Trophoblast cell (in vitro differentiated cells and primary cell): ENCODE results near the gene PLPP4.

Experiments
- DNase-seq, 2 donors: peaks; one replicate each; pipeline ENCODE4 v3.0.0-alpha.2; 2016
- H2AFZ ChIP-seq: 2 replicates; pipeline ENCODE4 v1.6.1; 2013; ENCODE audit warnings: low read length, moderate library complexity, mild to moderate bottlenecking; ENCODE audit not compliant: insufficient read depth, poor library complexity
- H2AK5ac ChIP-seq: 2 replicates; pipeline ENCODE4 v1.6.1; 2013; ENCODE audit warnings: mild to moderate bottlenecking, low read length
- H2BK120ac ChIP-seq: 2 replicates; pipeline ENCODE4 v1.6.1; 2013; ENCODE audit warnings: low read length, mild to moderate bottlenecking, moderate library complexity; ENCODE audit not compliant: insufficient read depth, poor library complexity
- H2BK12ac ChIP-seq: 2 replicates; pipeline ENCODE4 v1.6.1; 2013; ENCODE audit warnings: mild to moderate bottlenecking, low read length, moderate library complexity
- H2BK5ac ChIP-seq: 2 replicates; pipeline ENCODE4 v1.6.1; 2013; ENCODE audit warnings: low read length, low read depth, moderate library complexity, mild to moderate bottlenecking; ENCODE audit not compliant: poor library complexity
- H3K14ac ChIP-seq: 2 replicates; pipeline ENCODE4 v1.6.1; 2013; ENCODE audit warnings: mild to moderate bottlenecking, low read length
- H3K18ac ChIP-seq: 2 replicates; pipeline ENCODE4 v1.6.1; 2013; ENCODE audit warnings: mild to moderate bottlenecking, low read length
- H3K23ac ChIP-seq: 2 replicates; pipeline ENCODE4 v1.6.1; 2013; ENCODE audit warnings: low read length
- H3K27ac ChIP-seq: 2 replicates; pipeline ENCODE4 v1.5.1; 2013; ENCODE audit warnings: low read depth, mild to moderate bottlenecking, inconsistent platforms, low read length, moderate library complexity
- H3K27me3 ChIP-seq: 2 replicates; pipeline ENCODE4 v1.6.1; 2013; ENCODE audit warnings: inconsistent platforms, mild to moderate bottlenecking, low read length, moderate library complexity; ENCODE audit not compliant: insufficient read depth
- H3K36me3 ChIP-seq, 2 experiments: 1 replicate in 1 of 2; 2 replicates in 1 of 2; pipeline ENCODE4 v1.6.1; 2013; ENCODE audit warnings: low read length in 2 of 2, mild to moderate bottlenecking in 2 of 2, moderate library complexity in 1 of 2; ENCODE audit not compliant: insufficient read depth in 2 of 2, control insufficient read depth in 1 of 2
- H3K4ac ChIP-seq: 2 replicates; pipeline ENCODE4 v1.6.1; 2013; ENCODE audit warnings: low read depth, mild to moderate bottlenecking, low read length, moderate library complexity
- H3K4me1 ChIP-seq, 2 experiments: 1 replicate in 1 of 2; 2 replicates in 1 of 2; pipeline ENCODE4 v1.6.1; 2013; ENCODE audit warnings: low read length in 2 of 2, mild to moderate bottlenecking in 2 of 2, moderate library complexity in 1 of 2; ENCODE audit not compliant: insufficient read depth in 2 of 2, control insufficient read depth in 1 of 2
- H3K4me2 ChIP-seq: 2 replicates; pipeline ENCODE4 v1.6.1; 2013; ENCODE audit warnings: inconsistent platforms, mild to moderate bottlenecking, low read length, moderate library complexity
- H3K4me3 ChIP-seq: 2 replicates; pipeline ENCODE4 v1.5.1; 2013; ENCODE audit warnings: mild to moderate bottlenecking, low read depth, low read length, inconsistent platforms
- H3K79me1 ChIP-seq: one replicate; pipeline ENCODE4 v1.6.1; 2013; ENCODE audit warnings: low read length
- H3K79me2 ChIP-seq: 2 replicates; pipeline ENCODE4 v1.6.1; 2013; ENCODE audit warnings: low read length, mild to moderate bottlenecking; ENCODE audit not compliant: control insufficient read depth, insufficient read depth, poor library complexity
- H3K9ac ChIP-seq: 2 replicates; pipeline ENCODE4 v1.6.1; 2013; ENCODE audit warnings: mild to moderate bottlenecking, low read length
- H3K9me3 ChIP-seq: 2 replicates; pipeline ENCODE4 v1.6.1; 2013; ENCODE audit warnings: low read depth, mild to moderate bottlenecking, control low read depth, inconsistent platforms, low read length; ENCODE audit not compliant: insufficient read depth
- H4K12ac ChIP-seq: 2 replicates; pipeline ENCODE4 v1.6.1; 2013; ENCODE audit warnings: low read depth, mild to moderate bottlenecking, low read length, moderate library complexity
- H4K8ac ChIP-seq: 2 replicates; pipeline ENCODE4 v1.6.1; 2013; ENCODE audit warnings: low read depth, mild to moderate bottlenecking, low read length, moderate library complexity
- H4K91ac ChIP-seq: one replicate; pipeline ENCODE4 v1.6.1; 2013; ENCODE audit warnings: low read depth, mild to moderate bottlenecking, low read length, moderate library complexity
- WGBS: extraction: QIAGEN DNeasy Blood & Tissue Kit; methylation state at CpG from one replicate; pipeline ENCODE4 v1.1.7; 2013; ENCODE audit warnings: missing lambda C conversion rate; ENCODE audit not compliant: insufficient read length, insufficient coverage; ENCODE audit errors: extremely low coverage; 5-methylcytosine and 5-hydroxymethylcytosine counted together

Gene PLPP4

DNA sequence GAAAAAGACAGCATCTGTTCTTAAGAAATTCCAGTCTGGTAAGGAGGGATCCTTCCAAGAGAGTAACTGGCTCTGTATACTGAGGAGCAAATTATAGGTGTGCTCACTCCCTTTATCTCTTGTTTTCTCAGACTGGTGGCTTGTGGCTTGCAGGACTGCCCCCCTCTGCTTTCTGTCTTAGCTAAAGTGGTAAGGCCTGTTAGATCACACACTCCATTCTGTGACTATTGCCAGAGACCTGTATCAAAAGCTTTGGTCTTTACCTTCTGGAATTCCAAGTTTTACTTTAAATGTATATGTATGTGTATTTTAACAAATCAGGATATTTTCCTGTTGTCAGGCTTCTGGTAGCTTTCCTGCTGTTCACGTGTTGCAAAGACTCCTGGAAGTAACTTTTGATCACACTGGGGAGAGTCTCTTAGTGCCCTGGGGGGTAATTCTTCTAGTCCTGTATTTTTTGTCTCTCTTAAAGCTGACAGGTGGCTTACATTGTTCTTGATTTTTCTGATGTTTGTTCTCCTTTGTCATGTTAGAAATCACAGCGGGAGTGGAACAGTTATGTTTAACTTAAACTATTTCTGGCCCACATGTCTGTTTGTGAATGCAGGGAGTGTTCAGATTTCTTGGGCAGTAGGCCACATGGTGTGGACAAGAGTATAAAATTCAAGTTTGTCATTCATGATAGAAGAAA is 99.0 kb downstream of the PLPP4 start:
- Histone ChIP-seq H3K79me2 (no peaks in the 10 kb centered on the region), H3K23ac (no peak overlapping the region), H2BK12ac (no peak overlapping the region), H2BK120ac (no peak overlapping the region), H3K18ac (no peak overlapping the region), H3K27me3 (no peaks in the 10 kb centered on the region), H3K9me3 (peaks cover 3% of the 10 kb centered on the region), H3K4me3 (no peak overlapping the region), H3K36me3 (no peaks in the 10 kb centered on the region), H2AK5ac (no peak overlapping the region), H2BK5ac (no peak overlapping the region), H3K27ac (no peak overlapping the region), H3K4ac (no peak overlapping the region), H3K9ac (no peak overlapping the region), H3K79me1 (no peaks in the 10 kb centered on the region), H2AFZ (no peak overlapping the region), H3K4me2 (no peak overlapping the region), H4K8ac (no peak overlapping the region), H3K4me1 (peaks cover 0 to 3% of the 10 kb centered on the region in 2 experiments), H4K12ac (no peak overlapping the region), H4K91ac (no peak overlapping the region), H3K14ac (no peak overlapping the region)
- no CpG with 5 or more reads among the region's 2 CpGs for WGBS
- no peak for DNase-seq

DNA sequence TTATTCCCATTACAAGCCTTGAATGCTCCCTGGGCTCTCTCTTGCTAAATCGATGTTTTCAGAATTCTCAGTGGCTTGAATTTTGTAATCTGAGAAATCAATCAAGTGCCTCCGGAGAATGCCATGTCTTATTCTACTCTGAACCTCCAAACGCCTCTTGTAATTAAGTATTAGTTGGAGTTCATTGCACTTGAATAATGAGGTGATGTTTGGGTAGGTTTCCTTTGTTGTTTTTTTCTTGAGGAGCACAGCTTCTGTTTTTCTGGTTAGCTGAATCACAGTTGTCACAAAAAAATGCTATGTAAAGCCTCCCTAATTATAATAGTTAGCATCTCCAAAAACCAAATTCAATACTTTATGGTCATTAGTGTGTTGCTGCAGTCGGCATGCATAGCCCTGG is 100.3 kb downstream of the PLPP4 start:
- Histone ChIP-seq H2BK120ac (no peak overlapping the region), H3K4me2 (no peak overlapping the region), H3K9ac (no peak overlapping the region), H3K79me2 (no peaks in the 10 kb centered on the region), H2AK5ac (no peak overlapping the region), H4K12ac (no peak overlapping the region), H4K8ac (no peak overlapping the region), H3K27ac (no peak overlapping the region), H3K4me3 (no peak overlapping the region), H3K4ac (no peak overlapping the region), H2BK12ac (no peak overlapping the region), H3K36me3 (no peaks in the 10 kb centered on the region), H4K91ac (no peak overlapping the region), H3K79me1 (no peaks in the 10 kb centered on the region), H3K4me1 (peaks cover 0 to 3% of the 10 kb centered on the region in 2 experiments), H2AFZ (no peak overlapping the region), H3K23ac (no peak overlapping the region), H2BK5ac (no peak overlapping the region), H3K18ac (no peak overlapping the region), H3K9me3 (peaks cover 3% of the 10 kb centered on the region), H3K14ac (no peak overlapping the region), H3K27me3 (no peaks in the 10 kb centered on the region)
- no peak for DNase-seq
- no CpG with 5 or more reads among the region's 4 CpGs for WGBS

DNA sequence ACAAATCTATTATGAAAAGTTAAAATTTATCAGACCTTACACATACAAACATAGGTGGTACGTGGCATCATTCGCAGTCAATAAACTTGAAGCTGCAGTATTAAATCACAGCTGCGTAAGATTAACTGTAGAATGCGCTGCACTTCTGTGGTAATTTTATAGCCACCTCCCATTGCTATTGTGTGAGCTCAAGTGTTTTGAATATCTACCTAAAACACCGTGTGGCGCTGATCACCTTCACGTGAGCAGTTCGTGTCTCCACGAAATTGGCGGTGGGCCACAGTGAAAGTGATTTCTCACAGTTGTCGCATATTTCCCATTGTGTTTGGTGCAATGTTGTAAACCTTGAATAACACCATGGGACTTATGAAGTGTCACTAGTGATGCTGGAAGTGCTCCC is 102.8 kb downstream of the PLPP4 start:
- Histone ChIP-seq H4K12ac (no peak overlapping the region), H3K14ac (no peak overlapping the region), H3K79me1 (no peaks in the 10 kb centered on the region), H2BK12ac (no peak overlapping the region), H3K4ac (no peak overlapping the region), H3K4me3 (no peak overlapping the region), H3K4me1 (peaks cover 0 to 3% of the 10 kb centered on the region in 2 experiments), H3K27ac (no peak overlapping the region), H2AK5ac (no peak overlapping the region), H3K23ac (no peak overlapping the region), H3K4me2 (no peak overlapping the region), H4K8ac (no peak overlapping the region), H3K9ac (no peak overlapping the region), H2BK5ac (no peak overlapping the region), H2AFZ (no peak overlapping the region), H3K36me3 (no peaks in the 10 kb centered on the region), H3K27me3 (no peaks in the 10 kb centered on the region), H4K91ac (no peak overlapping the region), H3K18ac (no peak overlapping the region), H3K9me3 (no peaks in the 10 kb centered on the region), H2BK120ac (no peak overlapping the region), H3K79me2 (no peaks in the 10 kb centered on the region)
- no peak for DNase-seq
- no CpG with 5 or more reads among the region's 11 CpGs for WGBS

DNA sequence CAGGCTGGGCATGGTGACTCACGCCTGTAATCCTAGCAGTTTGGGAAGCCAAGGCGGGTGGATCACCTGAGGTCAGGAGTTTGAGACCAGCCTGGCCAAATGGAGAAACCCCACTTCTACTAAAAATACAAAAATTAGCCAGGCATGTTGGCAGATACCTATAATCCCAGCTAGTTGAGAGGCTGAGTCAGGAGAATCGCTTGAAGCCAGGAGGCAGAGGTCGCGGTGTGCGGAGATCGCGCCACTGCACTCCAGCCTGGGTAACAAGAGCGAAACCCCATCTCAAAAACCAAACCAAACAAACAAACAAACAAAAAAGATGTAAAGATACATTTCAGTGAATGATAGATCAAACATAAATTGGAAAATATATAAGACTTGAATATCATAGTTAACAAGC is 105.9 kb downstream of the PLPP4 start:
- no peaks in the 10 kb centered on the region for H3K27me3 ChIP-seq
- no peak overlapping the region for H3K23ac ChIP-seq
- DNase-seq: no peak
- no peaks in the 10 kb centered on the region for H3K79me1 ChIP-seq
- no peak overlapping the region for H2AFZ ChIP-seq
- no peak overlapping the region for H2BK12ac ChIP-seq
- H3K9ac ChIP-seq: no peak overlapping the region
- H3K18ac ChIP-seq: no peak overlapping the region
- H4K8ac ChIP-seq: no peak overlapping the region
- no peak overlapping the region for H3K14ac ChIP-seq
- no peak overlapping the region for H3K27ac ChIP-seq
- no CpG with 5 or more reads among the region's 9 CpGs for WGBS
- H3K4me1 ChIP-seq: no peaks in the 10 kb centered on the region
- no peak overlapping the region for H2BK120ac ChIP-seq
- H3K4me3 ChIP-seq: no peak overlapping the region
- no peaks in the 10 kb centered on the region for H3K79me2 ChIP-seq
- no peaks in the 10 kb centered on the region for H3K36me3 ChIP-seq
- H2BK5ac ChIP-seq: no peak overlapping the region
- no peak overlapping the region for H3K4me2 ChIP-seq
- no peak overlapping the region for H4K91ac ChIP-seq
- H3K4ac ChIP-seq: no peak overlapping the region
- no peak overlapping the region for H4K12ac ChIP-seq
- no peaks in the 10 kb centered on the region for H3K9me3 ChIP-seq
- no peak overlapping the region for H2AK5ac ChIP-seq
